GM20000 (cell line): ENCODE results near the gene UBE2E3.

Experiments used
- DNase-seq: peaks from one replicate; pipeline ENCODE4 v3.0.0; 2012; ENCODE audit warnings: low spot score
- CTCF ChIP-seq: IDR thresholded peaks from 2 replicates; pipeline ENCODE4 v1.5.1; 2012; ENCODE audit warnings: mild to moderate bottlenecking, control low read depth; ENCODE audit errors: extremely low read depth, missing control alignments

The UBE2E3 gene

GRCh38 chr2:181047829-181048228, 67.4 kb downstream of the UBE2E3 start:
- no peak for DNase-seq
- no peak for TF ChIP-seq CTCF

GRCh38 chr2:181051861-181052522, 71.6 kb downstream of the UBE2E3 start:
- no peak for TF ChIP-seq CTCF
- no peak for DNase-seq

- no peak for TF ChIP-seq CTCF
- no peak for DNase-seq
Measured at GRCh38 chr2:181052523-181052891, 72.1 kb downstream of the UBE2E3 start.

GRCh38 chr2:181054256-181054655, 73.9 kb downstream of the UBE2E3 start:
- no peak for TF ChIP-seq CTCF
- no peak for DNase-seq

GRCh38 chr2:181054843-181055242, 74.4 kb downstream of the UBE2E3 start:
- TF ChIP-seq CTCF: no peak

GRCh38 chr2:181058378-181059269, 78.2 kb downstream of the UBE2E3 start:
- TF ChIP-seq CTCF: peak; percentile 51
- DNase-seq: peak; percentile 19

More at GRCh38 chr2:181054843-181055242, 74.4 kb downstream of the UBE2E3 start:
- no peak for DNase-seq

- no peak for DNase-seq
- no peak for TF ChIP-seq CTCF
Measured at GRCh38 chr2:181063696-181064095, 83.3 kb downstream of the UBE2E3 start.
